ENCODE results near the gene KCTD17. TPM values are rescaled to one million over a fixed set of nuclear protein-coding genes. Genes with fewer than 3 reads are reported as not detected.

Gene KCTD17
- polyA plus RNA-seq (ENCODE audit: insufficient read length in 4 of 4): 10 to 100 TPM; 23.1 to 35.4 (median 27.1) TPM

- peak in 3 of 4 donors; percentile 43 to 50 (median 45) for DNase-seq (ENCODE audit: low read depth in 4 of 4, low spot score in 3 of 4)
Measured at GRCh38 chr22:37051391-37052385, at the start of gene KCTD17. Gene KCTD17 (plus strand): TSS chr22:37051742. CDS start chr22:37051761, 19 bp downstream.

GRCh38 chr22:37001826-37002225, 49.7 kb upstream of the KCTD17 start:
- DNase-seq (ENCODE audit: low read depth in 4 of 4, low spot score in 3 of 4): no peak

DNA sequence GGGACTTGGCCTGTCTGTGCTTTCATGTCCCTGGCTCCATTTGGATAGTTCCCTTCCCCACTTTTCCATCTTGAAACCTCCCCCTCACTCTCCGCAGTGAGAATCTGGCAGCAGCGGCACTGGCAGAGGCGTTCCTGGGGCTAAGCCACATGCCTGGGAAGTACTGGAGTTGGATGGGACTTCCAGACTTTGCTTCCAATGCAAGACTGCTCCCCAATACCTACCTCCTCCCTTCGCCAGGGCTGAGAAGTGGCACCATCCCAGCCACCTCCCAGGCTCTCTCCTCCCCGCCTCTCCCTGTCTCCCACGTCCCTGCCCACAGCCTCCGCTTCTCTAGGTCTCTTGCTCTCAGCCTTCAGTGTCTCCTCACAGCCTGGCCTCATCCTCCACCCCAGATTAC, 48.9 kb upstream of the KCTD17 start:
- DNase-seq (ENCODE audit: low read depth in 4 of 4, low spot score in 3 of 4): no peak

GRCh38 chr22:37007651-37008050, 43.9 kb upstream of the KCTD17 start:
- no peak for DNase-seq (ENCODE audit: low read depth in 4 of 4, low spot score in 3 of 4)

DNA sequence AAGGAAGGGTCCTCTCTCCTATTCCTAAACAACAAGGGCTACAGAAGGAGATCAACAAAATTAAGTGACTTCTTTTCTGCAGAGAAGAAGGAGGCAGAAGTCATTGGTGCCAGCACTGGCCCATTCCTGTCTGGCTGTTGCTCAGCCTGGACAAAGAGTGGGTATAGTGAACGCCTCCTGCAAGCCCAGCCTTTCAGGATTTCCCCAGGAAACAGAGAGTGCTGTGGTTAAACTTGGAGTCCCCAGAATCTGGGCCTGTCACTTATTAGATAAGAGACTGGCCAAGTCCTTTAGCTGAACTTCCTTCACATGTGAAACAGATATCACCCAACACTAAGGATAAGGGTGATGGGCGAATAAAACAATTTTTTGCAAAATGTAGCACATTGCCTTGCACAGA, 43.2 kb upstream of the KCTD17 start:
- no peak for DNase-seq (ENCODE audit: low read depth in 4 of 4, low spot score in 3 of 4)

DNA sequence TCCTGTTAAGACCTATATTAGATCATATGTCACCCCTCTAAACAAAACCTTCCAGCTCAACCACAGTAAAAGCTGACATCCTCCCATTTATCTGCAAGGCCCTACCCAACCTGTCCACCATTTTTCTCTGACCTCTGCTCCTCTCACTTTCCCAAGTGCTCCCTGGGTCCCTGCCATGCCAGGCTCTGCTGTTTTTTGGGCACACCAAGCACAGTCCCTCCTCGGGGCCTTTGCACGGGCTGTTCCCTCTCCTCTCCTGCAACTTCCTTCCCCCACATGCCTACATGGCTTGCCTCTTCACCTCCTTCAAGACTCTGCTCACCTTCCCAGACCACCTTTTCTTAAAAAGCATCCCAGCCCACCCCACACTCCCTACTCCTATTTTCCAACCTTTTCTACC, 42.1 kb upstream of the KCTD17 start:
- DNase-seq (ENCODE audit: low read depth in 4 of 4, low spot score in 3 of 4): no peak

GRCh38 chr22:37010174-37010573, 41.4 kb upstream of the KCTD17 start:
- DNase-seq (ENCODE audit: low read depth in 4 of 4, low spot score in 3 of 4): no peak

DNA sequence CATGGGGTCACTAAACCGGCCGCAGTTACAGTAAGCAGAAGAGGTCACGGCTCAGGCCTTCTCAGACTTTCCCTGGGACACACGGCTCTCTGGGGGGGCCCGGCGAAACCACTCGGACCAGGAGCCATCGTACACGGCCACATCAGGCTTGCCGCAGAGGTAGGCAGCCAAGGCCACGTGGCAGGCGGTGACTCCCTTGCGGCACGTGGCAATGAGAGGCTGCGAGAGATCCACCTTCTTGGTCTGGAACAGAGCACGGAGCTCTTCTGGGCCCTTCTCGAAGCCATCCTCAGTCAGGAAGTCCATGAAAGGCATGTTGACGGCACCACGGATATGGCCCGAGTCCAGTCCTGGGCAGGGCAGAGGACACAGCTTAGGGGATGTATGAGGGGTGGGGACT, 40.6 kb upstream of the KCTD17 start:
- no peak for DNase-seq (ENCODE audit: low read depth in 4 of 4, low spot score in 3 of 4)

DNA sequence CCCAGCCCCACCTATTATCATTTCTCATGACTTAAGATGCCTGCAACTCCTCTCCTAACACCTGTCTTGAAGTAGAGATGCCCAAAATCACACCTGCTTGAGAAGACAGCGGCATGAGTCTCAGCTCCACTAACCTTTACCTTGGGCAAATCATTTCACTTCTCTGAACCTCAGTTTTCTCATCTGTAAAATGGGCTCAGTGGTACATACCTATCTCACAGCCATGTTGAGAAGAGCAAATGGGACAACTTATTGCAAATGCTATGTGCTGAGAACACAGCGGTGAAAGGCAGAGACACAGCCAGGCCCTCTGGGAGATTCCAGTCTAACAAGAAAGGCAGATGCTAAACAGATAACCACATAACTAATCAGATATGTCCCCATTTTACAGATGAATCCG, 40.1 kb upstream of the KCTD17 start:
- no peak for DNase-seq (ENCODE audit: low read depth in 4 of 4, low spot score in 3 of 4)

DNA sequence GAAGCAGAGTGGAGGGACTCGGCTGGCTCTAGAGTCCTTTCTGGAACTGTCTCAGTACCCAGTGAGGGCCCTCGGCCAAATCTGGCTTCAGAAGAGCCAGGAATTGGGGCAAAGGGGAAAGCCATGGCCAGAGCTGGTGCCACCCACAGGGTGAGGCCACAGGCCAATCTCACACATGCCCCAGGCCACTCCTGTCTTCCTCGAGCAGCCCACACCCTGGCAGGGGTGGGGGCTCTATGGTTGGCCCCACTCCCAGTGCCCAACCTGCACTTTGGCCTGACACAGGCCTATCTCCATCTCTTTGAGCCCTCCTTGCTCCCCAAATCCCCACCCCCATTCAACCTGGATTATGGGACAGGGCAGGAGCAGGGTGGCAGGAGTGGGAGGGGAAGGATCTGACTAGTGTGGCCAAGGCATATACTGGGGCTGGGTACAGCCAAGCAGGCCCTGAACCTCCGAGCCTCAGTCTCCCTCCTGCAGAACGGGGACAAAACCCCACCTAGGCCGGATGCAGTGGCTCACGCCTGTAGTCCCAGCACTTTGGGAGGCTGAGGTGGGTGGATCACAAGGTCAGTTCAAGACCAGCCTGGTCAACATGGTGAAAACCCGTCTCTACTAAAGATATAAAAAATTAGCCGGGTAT, 39.2 kb upstream of the KCTD17 start:
- no peak for DNase-seq (ENCODE audit: low read depth in 4 of 4, low spot score in 3 of 4)

DNA sequence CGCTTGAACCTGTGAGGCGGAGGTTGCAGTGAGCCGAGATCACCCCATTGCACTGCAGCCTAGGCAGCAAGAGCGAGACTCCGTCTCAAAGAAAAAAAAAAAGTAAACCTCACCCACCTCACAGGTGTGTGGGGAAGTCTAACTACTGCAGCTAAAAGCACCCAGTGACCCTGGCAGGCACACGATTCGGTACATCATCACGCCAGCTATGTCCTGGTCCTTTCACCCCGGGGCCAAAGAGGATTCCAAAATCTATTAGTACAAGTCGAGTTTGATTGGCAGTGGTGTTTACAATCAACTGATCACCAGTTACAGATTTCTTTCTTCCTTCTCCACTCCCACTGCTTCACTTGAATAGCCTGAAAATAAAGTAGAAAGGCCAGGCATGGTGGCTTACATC, 38.6 kb upstream of the KCTD17 start:
- no peak for DNase-seq (ENCODE audit: low read depth in 4 of 4, low spot score in 3 of 4)

GRCh38 chr22:37014415-37014806, 37.1 kb upstream of the KCTD17 start:
- no peak for DNase-seq (ENCODE audit: low read depth in 4 of 4, low spot score in 3 of 4)

DNA sequence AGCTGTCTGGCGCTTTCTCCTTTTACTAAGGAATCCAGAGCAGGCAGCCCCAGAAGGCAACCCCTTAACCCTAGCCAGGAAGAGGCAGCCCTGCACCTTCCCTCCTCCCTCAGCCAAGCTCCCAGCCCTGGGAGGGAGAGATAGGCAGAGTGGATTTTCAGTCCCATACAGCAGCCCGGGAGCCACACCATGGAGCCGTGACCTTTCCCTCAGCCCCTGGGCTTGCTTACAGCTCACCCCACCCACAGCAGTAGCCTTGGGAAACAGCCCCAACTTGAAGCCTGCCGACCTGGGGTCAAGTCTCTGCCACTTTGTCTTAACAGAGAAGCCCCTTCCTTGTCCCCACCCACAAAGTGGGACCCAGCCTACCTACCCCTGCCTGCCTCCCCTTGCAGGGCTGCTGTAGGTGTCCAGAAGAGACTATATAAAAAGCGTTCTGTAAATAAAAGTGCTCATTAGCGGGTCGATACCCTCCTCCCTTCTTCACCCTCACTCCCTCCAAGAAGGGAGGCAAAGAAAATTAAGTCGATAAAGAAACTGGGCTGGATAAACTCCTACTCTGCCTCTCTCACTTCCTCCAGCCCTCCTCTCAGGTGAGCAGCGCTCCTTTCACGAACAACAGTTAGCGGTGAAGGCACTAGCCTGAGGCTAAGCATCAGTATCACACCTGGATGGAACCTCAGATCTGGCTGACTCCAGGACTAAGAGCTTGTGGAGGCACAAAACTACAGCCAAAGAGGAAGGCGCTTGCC, 36.5 kb upstream of the KCTD17 start:
- DNase-seq (ENCODE audit: low read depth in 4 of 4, low spot score in 3 of 4): no peak

- no peak for DNase-seq (ENCODE audit: low read depth in 4 of 4, low spot score in 3 of 4)
Measured at GRCh38 chr22:37015587-37015878, 36.0 kb upstream of the KCTD17 start.

DNA sequence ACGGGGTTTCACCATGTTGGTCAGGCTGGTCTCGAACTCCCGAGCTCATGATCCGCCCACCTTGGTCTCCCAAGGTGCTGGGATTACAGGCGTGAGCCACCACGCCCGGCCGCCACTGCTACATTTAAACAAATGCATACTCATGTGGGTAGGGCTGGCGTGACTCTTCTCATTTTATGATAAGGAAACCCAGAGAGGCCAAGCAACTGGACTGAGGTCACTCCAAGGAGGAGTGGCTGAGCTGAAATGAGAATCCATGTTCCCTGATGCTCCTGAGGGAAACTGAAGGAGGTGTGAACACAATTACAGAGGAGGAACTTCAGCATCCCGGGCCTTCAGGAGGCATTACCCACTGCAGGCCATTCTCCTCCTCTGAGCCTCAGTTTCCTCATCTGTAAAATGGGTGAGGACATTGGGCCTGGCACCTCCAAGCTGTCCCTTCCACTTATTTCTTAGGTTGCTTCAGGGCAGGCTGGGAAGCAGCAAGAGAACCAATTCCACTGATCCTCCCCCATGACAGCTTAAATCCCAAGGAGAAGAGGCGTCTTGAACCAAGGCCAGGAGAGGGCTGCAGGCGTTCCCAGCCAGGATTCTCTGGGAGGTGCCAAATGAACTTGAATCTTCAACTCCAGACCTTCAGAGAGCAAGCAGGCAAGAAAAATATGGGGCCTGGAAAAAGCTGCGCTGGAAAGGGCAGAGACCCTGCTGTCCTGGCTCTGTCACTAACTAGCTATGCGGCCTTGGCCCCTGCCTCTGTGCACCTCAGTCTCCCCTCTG, 35.2 kb upstream of the KCTD17 start:
- no peak for DNase-seq (ENCODE audit: low read depth in 4 of 4, low spot score in 3 of 4)

- no peak for DNase-seq (ENCODE audit: low read depth in 4 of 4, low spot score in 3 of 4)
Measured at GRCh38 chr22:37017356-37017755, 34.2 kb upstream of the KCTD17 start.

GRCh38 chr22:37018086-37018814, 33.3 kb upstream of the KCTD17 start:
- no peak for DNase-seq (ENCODE audit: low read depth in 4 of 4, low spot score in 3 of 4)

DNA sequence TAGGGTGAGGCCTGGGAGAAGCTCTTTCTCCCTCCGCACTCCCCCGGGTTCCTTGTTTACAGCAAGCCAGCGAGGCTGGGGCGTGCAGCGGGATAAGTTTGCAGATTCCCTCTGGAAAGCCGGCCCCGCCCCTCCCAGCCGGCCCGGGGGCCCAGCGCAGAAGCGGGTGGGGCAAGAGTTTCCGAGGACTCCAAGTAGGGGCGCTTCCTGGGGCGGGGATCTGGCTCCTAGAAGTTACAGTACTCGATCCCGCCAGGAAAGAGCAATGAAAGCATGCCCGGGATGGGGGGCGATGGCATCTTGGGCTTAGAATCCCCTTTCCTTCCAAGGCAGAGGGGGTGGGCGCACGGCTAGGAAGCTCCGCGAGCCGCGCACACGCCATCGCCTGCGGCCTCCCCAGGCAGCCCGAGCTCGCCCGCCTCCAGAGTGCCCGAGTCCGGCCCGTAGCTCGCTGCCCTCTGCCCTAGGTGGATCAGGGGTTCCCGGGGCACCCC, 32.7 kb upstream of the KCTD17 start:
- peak in 2 of 4 donors; percentile 41 to 49 for DNase-seq (ENCODE audit: low read depth in 4 of 4, low spot score in 3 of 4)

DNA sequence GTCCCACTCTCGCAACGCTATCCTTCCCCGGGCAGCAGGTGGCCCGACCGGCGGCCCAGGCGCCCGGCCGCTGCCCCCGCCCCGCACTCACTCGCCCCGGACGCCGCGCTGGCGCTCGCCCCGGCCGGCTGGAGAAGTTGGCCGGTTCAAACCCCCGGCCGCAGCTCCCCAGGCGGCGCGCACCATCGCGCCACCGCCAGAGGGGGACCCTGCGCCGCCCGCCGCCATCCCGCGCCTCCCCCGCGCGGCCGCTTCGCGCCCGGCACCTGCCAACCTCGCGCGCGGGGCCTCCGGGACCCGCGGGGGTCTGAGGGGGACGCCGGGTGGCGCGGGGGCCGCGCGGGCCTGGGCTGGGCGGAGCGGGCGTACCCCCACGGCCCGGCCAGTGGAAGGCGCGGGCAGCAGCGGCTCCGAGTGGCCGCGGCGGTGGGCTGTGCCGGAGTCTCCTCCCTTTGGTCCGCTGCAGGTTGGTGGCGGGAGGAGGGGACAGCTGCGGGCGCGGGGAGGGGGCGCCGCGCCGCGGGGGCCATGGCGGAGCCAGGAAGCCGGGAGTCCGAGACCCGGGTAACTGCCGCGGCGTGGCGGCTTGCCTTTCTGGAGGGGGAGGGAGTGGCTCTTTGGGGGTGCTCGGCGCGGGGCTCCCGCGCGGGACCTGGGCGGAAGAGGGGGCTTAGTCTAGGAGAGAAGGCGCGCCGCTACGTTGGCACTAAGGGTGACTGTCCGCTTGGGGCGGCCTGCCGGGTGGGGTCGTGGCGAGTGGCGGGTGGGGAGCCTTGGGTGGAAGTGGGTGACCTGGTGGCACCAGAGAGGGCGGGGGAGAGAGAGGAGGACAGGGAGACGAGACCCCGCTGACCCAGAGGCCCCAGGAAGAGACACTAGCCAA, 32.0 kb upstream of the KCTD17 start, which contains the start of the genes MPST and TST:
MPST (plus strand) TSS at position 434 of the 883 bp plus-strand sequence; CDS start at position 529, 95 bp downstream.
TST (minus strand) TSS at position 139 of the 883 bp plus-strand sequence. CDS start 715 bp downstream, outside the sequence.
- peak in 2 of 4 donors; percentile 77 to 78 for DNase-seq (ENCODE audit: low read depth in 4 of 4, low spot score in 3 of 4)
